Stimulated activated CD8-positive, alpha-beta memory T cell treated with anti-CD3 and anti-CD28 coated beads, Interleukin-15, amount 100 ng/mL, for 4 hours (primary cell): ENCODE data around the gene TGFB2.

Experiments
- DNase-seq, 2 donors: peaks; one replicate each; pipeline ENCODE4 v3.0.0-alpha.2; 2020; ENCODE audit warnings: low read depth in 2 of 2

The TGFB2 gene

DNA sequence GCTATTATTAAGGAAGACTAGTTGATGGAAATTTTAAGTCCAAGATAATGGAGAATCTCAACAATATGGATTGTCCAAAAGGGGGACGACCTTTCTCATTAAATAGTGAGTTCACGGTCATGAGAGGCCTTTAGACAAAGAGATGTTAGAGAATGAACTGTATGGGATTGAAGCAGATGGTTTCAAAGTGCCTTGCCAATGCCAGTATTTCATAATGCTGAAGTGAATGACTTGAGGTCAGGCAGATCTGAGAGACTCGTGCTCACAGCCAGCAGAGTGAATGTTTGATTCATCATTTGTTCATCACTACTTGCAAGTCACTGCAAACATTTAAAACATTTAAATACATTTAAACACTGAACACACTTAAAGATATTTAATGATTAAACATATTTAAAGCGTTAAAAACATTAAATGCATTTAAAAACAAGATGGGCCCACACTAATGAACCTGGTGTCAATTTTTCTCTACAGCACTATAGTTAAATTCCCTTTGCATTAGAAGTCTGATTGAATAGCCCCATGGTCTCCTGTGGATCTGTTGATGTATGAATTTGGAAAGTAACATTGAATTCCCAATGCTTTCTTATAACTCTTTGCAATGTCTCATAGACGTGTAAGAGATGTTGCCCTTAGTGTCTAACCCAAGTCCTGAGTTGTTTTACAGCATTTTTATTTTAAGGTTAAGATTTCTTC lies 80.7 kb downstream of the TGFB2 start:
- DNase-seq = no peak

- no peak for DNase-seq
Observed at GRCh38 chr1:218426343-218426657, 81.2 kb downstream of the TGFB2 start.

DNA sequence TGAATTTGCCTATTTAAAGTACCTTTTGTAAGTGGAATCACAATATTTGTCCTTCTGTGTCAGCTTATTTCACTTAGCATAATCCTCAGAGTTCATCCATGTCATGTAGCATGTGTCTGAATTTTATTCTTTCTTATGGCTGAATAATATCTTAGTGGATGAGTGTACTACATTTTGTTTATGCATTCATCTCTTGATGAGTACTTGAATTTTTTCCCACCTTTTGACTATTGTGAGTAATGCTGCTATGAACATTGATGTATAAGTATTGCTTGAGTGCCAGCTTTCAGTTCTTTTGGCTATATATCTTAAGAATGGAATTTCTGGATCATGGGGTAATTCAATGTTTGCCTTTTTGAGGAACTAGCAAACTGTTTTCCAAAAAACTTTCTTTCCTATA lies 84.2 kb downstream of the TGFB2 start:
- DNase-seq = no peak

GRCh38 chr1:218430346-218430745 lies 85.2 kb downstream of the TGFB2 start:
- no peak for DNase-seq

- DNase-seq = no peak
Observed at GRCh38 chr1:218430822-218431221, 85.7 kb downstream of the TGFB2 start.

DNA sequence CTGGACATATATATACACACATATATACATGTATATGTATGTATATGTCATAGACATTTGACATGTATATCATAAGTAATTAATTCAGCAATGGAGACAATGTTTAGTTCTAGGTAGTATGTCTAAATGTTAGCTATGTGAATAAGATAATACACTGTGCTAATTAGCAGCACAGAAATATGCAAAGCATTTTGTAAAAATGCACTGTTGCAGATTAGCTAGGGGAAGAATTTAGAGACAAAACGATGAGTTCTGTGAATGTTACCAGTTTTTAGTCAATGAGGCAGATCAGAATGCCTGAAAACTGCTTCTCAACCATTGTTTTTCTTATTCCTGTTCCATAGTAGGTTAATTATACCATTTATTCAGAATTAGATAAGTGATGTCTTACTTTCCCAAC lies 86.3 kb downstream of the TGFB2 start:
- no peak for DNase-seq

DNA sequence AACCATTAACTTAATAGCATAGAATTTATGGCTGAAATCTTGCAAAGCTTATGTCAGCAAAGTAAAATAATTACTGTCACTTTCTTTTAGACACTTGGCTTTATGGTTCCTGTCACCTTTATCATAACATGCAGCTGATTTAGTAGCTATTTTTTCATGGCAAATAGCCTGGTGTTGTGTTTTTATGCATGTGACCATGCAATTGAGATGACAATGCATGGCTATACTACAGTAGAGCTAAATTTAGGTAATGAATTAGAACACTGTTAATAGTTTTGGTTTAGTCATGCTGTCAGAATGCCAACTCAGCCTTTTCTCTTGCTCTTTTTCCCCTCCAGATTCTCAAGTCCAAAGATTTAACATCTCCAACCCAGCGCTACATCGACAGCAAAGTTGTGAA lies 88.6 kb downstream of the TGFB2 start:
- no peak for DNase-seq

- no peak for DNase-seq
Observed at GRCh38 chr1:218435528-218435927, 90.4 kb downstream of the TGFB2 start.

- DNase-seq = no peak
Observed at GRCh38 chr1:218436346-218436745, 91.2 kb downstream of the TGFB2 start.

GRCh38 chr1:218436997-218437396 lies 91.9 kb downstream of the TGFB2 start:
- no peak for DNase-seq

GRCh38 chr1:218439541-218440295 lies 94.6 kb downstream of the TGFB2 start:
- DNase-seq = no peak

DNA sequence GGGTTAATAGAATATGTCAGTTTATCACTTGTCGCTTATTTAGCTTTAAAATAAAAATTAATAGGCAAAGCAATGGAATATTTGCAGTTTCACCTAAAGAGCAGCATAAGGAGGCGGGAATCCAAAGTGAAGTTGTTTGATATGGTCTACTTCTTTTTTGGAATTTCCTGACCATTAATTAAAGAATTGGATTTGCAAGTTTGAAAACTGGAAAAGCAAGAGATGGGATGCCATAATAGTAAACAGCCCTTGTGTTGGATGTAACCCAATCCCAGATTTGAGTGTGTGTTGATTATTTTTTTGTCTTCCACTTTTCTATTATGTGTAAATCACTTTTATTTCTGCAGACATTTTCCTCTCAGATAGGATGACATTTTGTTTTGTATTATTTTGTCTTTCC lies 98.1 kb downstream of the TGFB2 start:
- DNase-seq = no peak

GRCh38 chr1:218444173-218444572 lies 99.0 kb downstream of the TGFB2 start:
- no peak for DNase-seq

DNA sequence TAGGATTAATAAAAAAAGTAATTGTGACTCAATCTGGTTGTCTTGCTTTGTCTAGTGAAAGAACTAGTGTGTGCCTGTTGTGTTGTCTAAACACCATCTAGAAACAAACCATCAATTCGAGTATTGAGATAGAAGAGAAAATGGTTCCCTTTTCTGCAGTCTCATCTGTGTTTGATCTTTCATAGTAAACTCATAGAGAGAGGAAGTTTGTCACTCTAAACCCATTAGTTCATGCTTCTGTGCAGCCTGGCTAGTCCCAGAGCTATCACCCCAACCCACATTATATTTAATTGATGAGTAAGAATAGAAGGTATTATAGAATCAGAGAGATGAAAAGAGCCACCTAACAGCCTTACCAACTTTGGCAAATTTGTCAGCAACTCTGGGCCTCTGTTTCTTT lies 99.5 kb downstream of the TGFB2 start:
- DNase-seq = no peak

- DNase-seq = no peak
Observed at GRCh38 chr1:218447010-218447689, 102.0 kb downstream of the TGFB2 start.

DNA sequence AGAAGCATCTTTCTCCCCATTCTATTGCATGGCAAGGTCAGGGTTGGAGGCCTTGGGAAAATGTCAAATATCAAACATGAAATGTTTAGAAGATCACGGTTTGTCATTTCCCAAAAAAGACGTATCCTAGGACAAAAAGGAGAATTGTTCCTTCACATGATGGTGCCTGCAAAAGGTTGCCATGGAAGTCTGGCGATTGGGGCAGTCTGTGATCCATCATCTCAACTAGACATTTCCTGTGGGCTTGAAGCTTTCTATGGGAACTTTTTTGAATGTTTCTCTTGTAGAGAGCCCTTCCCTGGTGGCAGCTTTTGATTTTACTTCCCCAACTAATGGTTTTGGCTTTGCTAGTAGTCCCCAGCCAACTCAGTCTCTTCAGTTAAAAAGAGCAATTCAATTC lies 106.3 kb downstream of the TGFB2 start:
- no peak for DNase-seq

DNA sequence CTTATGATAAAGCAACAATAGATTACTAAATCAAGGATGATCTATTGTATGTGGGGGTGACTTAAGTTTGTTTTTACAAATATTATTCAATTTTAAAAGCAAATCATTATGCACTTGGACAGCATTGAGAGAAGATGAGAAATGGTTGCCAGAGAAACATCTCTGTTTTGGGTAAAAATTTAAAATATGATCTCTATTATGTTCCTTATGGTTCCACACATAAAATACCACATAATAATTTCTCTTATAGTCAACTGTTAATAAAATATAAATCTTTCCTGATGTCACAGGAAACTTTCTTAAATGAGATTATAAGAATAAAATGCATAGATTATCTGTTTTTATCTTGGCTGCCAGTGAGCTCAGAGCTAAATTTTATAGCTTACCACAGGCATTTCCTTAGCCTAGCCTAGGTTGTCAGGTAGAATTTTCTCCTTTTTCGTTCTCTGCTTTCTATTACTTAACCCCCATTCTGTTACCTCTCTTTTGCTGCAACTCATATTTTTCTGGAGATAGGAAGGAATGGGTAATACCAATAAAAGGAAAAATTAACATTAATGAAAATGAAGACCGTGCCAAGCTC lies 109.7 kb downstream of the TGFB2 start:
- no peak for DNase-seq

GRCh38 chr1:218456444-218456843 lies 111.3 kb downstream of the TGFB2 start:
- DNase-seq = no peak

- no peak for DNase-seq
Observed at GRCh38 chr1:218459450-218459849, 114.3 kb downstream of the TGFB2 start.

GRCh38 chr1:218459878-218460711 lies 115.0 kb downstream of the TGFB2 start:
- DNase-seq = no peak

DNA sequence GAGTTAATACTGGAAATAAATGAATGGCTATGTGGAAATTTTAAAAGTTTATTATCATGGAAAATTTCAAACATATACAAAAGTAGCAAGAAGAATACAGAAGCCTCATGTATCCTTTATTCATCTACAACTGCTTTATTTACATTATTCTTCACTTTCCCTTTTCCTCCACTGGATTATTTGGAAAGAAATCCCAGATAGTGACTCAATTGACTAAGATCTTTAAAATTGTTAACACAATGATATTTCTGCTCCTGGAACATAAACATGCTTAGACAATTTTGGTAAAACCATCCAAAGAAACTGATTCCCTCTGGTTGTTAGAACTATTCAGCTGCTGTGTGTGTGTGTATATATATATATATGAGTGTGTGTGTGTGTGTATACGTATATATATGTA lies 116.2 kb downstream of the TGFB2 start:
- no peak for DNase-seq

DNA sequence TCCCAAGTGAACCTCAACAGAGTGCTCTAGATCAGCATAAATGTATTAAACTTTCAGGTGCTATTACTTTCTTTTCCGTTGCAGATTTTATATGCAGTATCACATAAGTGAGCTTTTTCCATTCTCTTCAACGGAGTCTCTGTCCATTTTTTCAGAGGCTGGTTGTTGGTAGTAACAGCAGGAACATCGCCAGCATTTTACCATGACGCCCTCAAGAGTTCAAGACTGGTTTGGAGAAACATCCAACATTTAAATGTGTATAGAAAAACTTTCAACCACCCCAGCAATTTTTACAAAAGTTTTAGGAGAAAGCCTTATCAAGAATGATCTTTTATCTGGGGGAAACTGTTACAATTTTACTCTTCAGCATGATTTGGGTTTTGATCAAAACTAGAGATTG lies 117.0 kb downstream of the TGFB2 start:
- no peak for DNase-seq
